AG09309 (cell line): Measurements from ENCODE around the gene KIAA0232.

Experiments
- DNase-seq: peaks from one replicate; pipeline ENCODE4 v3.0.0-alpha.2; 2010; ENCODE audit warnings: low read depth
- H3K4me3 ChIP-seq: 2 replicates; pipeline ENCODE4 v1.5.1; 2011; ENCODE audit warnings: mild to moderate bottlenecking, low read depth, low read length, moderate library complexity; ENCODE audit not compliant: control insufficient read depth
- TF ChIP-seq, protein P1 (sequence below): IDR thresholded peaks from 2 replicates; pipeline ENCODE4 v1.5.1; 2011; ENCODE audit warnings: mild to moderate bottlenecking, low read depth, low read length, inconsistent platforms; ENCODE audit not compliant: insufficient read depth, control insufficient read depth; ENCODE audit errors: missing control alignments

Gene KIAA0232

DNA sequence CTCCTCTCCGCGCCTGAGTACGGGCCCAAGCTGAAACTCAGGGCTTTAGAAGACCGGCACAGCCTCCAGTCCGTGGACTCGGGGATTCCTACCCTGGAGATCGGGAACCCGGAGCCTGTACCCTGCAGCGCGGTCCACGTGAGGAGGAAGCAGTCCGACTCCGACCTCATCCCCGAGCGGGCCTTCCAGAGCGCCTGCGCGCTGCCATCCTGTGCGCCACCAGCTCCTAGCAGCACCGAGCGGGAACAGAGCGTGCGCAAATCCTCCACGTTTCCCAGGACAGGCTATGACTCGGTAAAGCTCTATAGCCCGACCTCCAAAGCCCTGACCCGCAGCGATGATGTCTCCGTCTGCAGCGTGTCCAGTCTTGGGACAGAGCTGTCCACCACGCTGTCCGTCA lies 141.0 kb downstream of the KIAA0232 start:
- no peak for DNase-seq
- no peak overlapping the region for H3K4me3 ChIP-seq

DNA sequence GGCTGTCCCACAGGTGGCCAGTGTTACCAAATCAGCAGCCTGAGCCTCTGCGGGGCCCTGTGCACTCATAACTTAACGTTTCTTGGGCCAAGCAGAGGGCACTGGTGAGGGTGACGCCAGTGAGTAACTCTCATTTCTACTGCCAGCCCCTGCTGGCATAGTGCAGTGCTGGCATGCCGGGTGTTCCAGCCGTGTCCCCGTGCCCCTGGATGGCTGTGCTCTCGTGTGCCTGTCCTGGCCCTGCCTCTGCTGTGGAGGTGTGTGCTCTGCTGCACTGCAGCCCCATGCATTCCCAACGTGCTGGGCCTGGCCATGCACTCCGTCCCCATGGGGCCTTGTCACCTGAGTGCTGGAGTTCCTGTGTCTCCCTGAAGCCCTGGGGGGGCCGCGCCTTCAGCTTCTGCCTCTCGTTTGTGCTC lies 141.8 kb downstream of the KIAA0232 start:
- TF ChIP-seq, protein P1, sequence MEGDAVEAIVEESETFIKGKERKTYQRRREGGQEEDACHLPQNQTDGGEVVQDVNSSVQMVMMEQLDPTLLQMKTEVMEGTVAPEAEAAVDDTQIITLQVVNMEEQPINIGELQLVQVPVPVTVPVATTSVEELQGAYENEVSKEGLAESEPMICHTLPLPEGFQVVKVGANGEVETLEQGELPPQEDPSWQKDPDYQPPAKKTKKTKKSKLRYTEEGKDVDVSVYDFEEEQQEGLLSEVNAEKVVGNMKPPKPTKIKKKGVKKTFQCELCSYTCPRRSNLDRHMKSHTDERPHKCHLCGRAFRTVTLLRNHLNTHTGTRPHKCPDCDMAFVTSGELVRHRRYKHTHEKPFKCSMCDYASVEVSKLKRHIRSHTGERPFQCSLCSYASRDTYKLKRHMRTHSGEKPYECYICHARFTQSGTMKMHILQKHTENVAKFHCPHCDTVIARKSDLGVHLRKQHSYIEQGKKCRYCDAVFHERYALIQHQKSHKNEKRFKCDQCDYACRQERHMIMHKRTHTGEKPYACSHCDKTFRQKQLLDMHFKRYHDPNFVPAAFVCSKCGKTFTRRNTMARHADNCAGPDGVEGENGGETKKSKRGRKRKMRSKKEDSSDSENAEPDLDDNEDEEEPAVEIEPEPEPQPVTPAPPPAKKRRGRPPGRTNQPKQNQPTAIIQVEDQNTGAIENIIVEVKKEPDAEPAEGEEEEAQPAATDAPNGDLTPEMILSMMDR = no peak
- no peak overlapping the region for H3K4me3 ChIP-seq
- no peak for DNase-seq

More for the DNA sequence above, 141.0 kb downstream of the KIAA0232 start:
- TF ChIP-seq, protein P1 = no peak

DNA sequence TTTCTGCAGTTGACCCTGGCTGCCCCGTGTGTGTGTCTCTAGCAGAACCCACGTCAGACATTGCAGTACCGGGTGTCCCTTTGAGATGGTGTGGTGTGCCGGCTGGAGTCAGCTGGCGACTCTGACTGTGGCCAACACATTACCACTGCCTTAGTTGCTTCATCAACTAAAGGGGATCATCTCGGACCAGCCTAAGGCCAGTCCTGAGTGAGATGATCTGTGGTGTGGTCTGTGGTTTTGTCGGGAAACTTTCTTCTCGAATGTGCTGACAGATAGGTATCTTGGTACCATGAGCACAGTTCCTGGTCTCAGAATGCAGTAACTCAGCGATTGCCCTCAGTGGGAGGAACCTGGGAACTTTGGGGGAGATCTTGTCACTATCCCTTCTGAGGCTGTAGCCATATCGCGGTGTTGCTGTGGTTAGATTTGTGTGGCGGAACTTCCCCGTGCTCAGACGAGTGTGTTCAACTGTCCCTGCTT lies 142.9 kb downstream of the KIAA0232 start:
- TF ChIP-seq, protein P1 = no peak
- no peak for DNase-seq
- H3K4me3 ChIP-seq = no peak overlapping the region

DNA sequence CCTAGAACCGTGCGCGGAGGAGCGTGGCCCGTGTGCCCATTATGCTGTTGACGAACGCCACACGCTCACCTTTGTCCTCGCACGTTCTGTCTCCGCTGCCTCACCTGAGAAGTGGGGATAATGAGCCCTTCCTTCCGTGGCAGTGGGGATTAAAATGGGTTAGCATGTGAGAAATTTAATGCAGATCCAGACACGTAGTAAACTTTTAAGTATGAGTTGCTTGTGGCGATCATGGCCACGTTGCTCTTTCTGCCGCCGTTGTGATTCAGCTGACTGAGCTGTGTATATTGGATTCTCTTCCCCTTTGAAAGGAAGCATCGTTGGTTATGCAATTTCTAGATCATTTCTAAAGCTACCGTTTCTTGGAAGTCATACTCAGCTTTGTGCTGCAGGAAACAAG lies 143.6 kb downstream of the KIAA0232 start:
- TF ChIP-seq, protein P1 = no peak
- no peak for DNase-seq
- H3K4me3 ChIP-seq = no peak overlapping the region

DNA sequence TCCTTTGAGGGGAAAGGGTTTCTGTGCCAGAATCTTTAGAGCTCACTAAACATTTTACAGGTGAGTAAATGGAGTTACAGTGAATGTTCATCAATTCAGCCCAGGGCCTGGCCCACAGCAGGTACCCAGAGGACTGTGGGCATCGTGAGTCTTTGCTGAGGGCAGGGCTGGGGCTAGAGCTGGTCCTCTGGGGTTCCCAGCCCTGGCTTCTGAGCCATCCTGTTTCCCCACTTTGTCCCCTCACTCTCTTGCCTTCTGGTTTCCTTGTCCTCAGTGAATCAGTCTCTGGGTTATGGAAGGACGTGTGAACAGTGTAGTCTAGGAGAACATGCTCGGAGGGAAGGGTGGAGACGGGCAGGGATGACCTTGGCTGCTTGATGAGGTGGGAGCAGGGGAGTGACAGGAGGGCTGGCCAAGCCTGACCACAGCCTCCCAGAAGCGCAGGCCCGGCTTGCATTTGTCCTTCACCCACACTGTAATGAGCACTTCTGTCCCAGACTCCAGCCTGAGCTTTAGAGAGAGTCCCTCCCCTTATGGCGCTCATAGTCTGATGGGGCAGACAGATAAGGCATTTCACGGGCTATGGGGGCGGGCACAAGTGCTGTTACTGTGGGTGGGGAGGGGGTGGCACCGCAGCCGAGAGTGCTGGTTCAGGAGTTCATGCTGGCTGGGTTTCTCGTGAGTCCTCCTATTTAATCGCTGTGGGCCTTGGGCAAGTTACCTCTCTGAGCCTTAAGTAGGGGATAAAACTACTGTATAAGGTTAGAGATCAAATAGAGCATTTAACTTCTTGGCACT lies 144.4 kb downstream of the KIAA0232 start:
- TF ChIP-seq, protein P1 = no peak
- no peak for DNase-seq
- H3K4me3 ChIP-seq = no peak overlapping the region

DNA sequence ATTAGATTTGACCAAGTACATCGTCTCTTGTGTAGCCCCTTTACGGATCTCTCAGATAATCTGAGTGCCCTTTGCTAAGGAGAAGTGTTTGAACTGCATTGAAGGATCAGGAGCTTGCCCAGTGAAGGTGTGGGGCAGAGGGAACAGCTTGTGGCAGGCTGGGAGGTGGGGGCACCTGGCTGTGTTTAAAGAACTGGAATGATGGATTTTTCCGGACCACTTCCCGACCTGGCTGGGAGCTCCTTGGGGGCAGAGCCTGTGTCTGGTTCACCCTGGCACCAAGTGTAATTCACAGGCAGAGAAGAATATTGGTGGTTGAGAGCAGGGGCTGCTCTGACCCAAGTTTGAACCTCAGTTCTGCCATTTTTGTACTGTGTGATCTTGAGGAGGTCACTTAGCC lies 145.6 kb downstream of the KIAA0232 start:
- TF ChIP-seq, protein P1 = no peak
- H3K4me3 ChIP-seq = no peak overlapping the region
- no peak for DNase-seq

DNA sequence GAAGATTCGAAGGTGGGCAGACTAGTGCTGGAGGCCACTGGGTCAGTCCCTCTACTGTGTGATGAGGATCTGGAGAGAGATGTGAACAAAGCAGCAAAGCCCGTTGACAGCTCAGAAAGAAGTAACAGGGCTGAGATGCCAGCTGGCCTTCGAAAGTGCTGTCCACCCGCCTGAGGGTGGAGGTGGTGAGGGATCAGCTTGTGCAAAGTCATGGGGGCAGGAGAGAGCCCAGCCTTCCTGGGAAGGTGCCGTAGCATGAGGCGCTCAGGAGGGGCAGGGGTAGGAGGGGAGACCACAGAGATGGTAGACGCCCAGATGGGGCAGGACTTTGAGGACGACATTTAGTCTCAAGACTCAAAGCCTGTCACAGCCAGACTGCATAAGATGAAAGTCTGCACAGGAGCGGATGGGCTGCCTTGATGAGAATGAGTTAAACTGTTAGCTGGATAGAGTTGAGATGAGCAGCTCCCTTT lies 146.8 kb downstream of the KIAA0232 start:
- TF ChIP-seq, protein P1 = no peak
- H3K4me3 ChIP-seq = no peak overlapping the region

More for the DNA sequence above, 146.8 kb downstream of the KIAA0232 start:
- no peak for DNase-seq
